HG03565 (cell line): ENCODE measurements around the gene EIF4E2.
"Not testable (repeated sequence)": the region's sequence is repeated elsewhere in the genome, so short reads cannot be mapped to it uniquely, and the experiment has no call there.

ENCODE experiments used
- ATAC-seq: cut with Tn5 transposase; IDR thresholded peaks from one replicate; pipeline ENCODE4 v1.9.1; 2021; ENCODE audit warnings: mild to moderate bottlenecking, moderate library complexity; ENCODE audit not compliant: unreplicated experiment

Gene EIF4E2

GRCh38 chr2:232562515-232563151, 12.1 kb downstream of the EIF4E2 start:
- no peak for ATAC-seq

- ATAC-seq, result no peak
Measured at GRCh38 chr2:232563580-232563979, 13.1 kb downstream of the EIF4E2 start.

GRCh38 chr2:232567721-232568120, 17.2 kb downstream of the EIF4E2 start:
- no peak for ATAC-seq

- no peak for ATAC-seq
Measured at GRCh38 chr2:232568161-232568560, 17.7 kb downstream of the EIF4E2 start.

- no peak for ATAC-seq
Measured at GRCh38 chr2:232569541-232569940, 19.1 kb downstream of the EIF4E2 start.

- not testable (repeated sequence) for ATAC-seq
Measured at GRCh38 chr2:232570481-232570880, 20.0 kb downstream of the EIF4E2 start.

- no peak for ATAC-seq
Measured at GRCh38 chr2:232571026-232571474, 20.6 kb downstream of the EIF4E2 start.

GRCh38 chr2:232573042-232573441, 22.6 kb downstream of the EIF4E2 start:
- no peak for ATAC-seq

- no peak for ATAC-seq
Measured at GRCh38 chr2:232573771-232574435, 23.4 kb downstream of the EIF4E2 start.

- no peak for ATAC-seq
Measured at GRCh38 chr2:232574674-232575403, 24.4 kb downstream of the EIF4E2 start.

- no peak for ATAC-seq
Measured at GRCh38 chr2:232575404-232575746, 24.9 kb downstream of the EIF4E2 start.

GRCh38 chr2:232576995-232577394, 26.5 kb downstream of the EIF4E2 start:
- no peak for ATAC-seq

- no peak for ATAC-seq
Measured at GRCh38 chr2:232577841-232578240, 27.4 kb downstream of the EIF4E2 start.

GRCh38 chr2:232578626-232579025, 28.1 kb downstream of the EIF4E2 start:
- ATAC-seq, result no peak

GRCh38 chr2:232580648-232580981, 30.1 kb downstream of the EIF4E2 start:
- ATAC-seq, result no peak

GRCh38 chr2:232581725-232582124, 31.2 kb downstream of the EIF4E2 start:
- ATAC-seq, result no peak

- ATAC-seq, result no peak
Measured at GRCh38 chr2:232584238-232584637, 33.7 kb downstream of the EIF4E2 start.

GRCh38 chr2:232586943-232587505, 36.5 kb downstream of the EIF4E2 start:
- no peak for ATAC-seq

GRCh38 chr2:232587512-232587911, 37.0 kb downstream of the EIF4E2 start:
- no peak for ATAC-seq

- no peak for ATAC-seq
Measured at GRCh38 chr2:232588031-232588430, 37.5 kb downstream of the EIF4E2 start.

GRCh38 chr2:232588680-232589585, 38.4 kb downstream of the EIF4E2 start:
- ATAC-seq, result no peak
